H1 (cell line): ENCODE measurements around the gene YAP1. TPM values are rescaled to one million over a fixed set of nuclear protein-coding genes. Genes with fewer than 3 reads are reported as not detected.

Experiments
- CTCF ChIA-PET: fragments of 300-600 bp; sonication (Branson Sonifier 250); formaldehyde crosslinking; loops from one replicate; lab custom pipeline; 2021; ENCODE audit not compliant: partially characterized antibody; lab: Charles Lee
- POLR2A ChIA-PET: fragments of 300-600 bp; sonication (Branson Sonifier 250); formaldehyde crosslinking; loops from one replicate; lab custom pipeline; 2021; ENCODE audit warnings: inconsistent platforms; ENCODE audit not compliant: partially characterized antibody; lab: Charles Lee
- DNase-seq, 2 experiments: peaks; one replicate each; pipeline versions ENCODE4 v3.0.0 to v3.0.0-alpha.2; 2010 to 2022; ENCODE audit warnings: low spot score in 2 of 2, low read depth in 1 of 2, mixed read lengths in 1 of 2
- FAIRE-seq: peaks from 2 replicates; lab custom pipeline; 2011; peaks lifted over from hg19 to GRCh38; lab: Jason Lieb, UNC
- H2AFZ ChIP-seq: 2 replicates; pipeline ENCODE4 v1.8.1; 2012; ENCODE audit warnings: low read length, inconsistent platforms
- H2AK5ac ChIP-seq: 2 replicates; pipeline ENCODE4 v1.6.1; 2013; ENCODE audit warnings: low read depth, low read length
- H2BK120ac ChIP-seq: replicated peaks from 2 replicates; pipeline ENCODE3; 2013; ENCODE audit warnings: low read depth, low read length, inconsistent platforms
- H2BK12ac ChIP-seq: 2 replicates; pipeline ENCODE4 v1.6.1; 2013; ENCODE audit warnings: low read depth, low read length
- H2BK15ac ChIP-seq: 2 replicates; pipeline ENCODE4 v1.6.1; 2013; ENCODE audit warnings: low read length
- H2BK20ac ChIP-seq: 2 replicates; pipeline ENCODE4 v1.6.1; 2013; ENCODE audit warnings: low read length
- H2BK5ac ChIP-seq: 2 replicates; pipeline ENCODE4 v1.6.1; 2013; ENCODE audit warnings: low read depth, low read length
- H3K14ac ChIP-seq: 2 replicates; pipeline ENCODE4 v1.6.1; 2013; ENCODE audit warnings: inconsistent platforms; ENCODE audit not compliant: insufficient read length
- H3K18ac ChIP-seq: 2 replicates; pipeline ENCODE4 v1.6.1; 2013; ENCODE audit warnings: low read length; ENCODE audit errors: extremely low read depth
- H3K23ac ChIP-seq: 2 replicates; pipeline ENCODE4 v1.6.1; 2013; ENCODE audit warnings: inconsistent platforms; ENCODE audit not compliant: insufficient read length
- H3K23me2 ChIP-seq: 2 replicates; pipeline ENCODE4 v1.6.1; 2013; ENCODE audit warnings: low read depth, low read length
- H3K27ac ChIP-seq: 2 replicates; pipeline ENCODE4 v1.6.1; 2011; ENCODE audit warnings: low read depth, low read length, inconsistent platforms
- H3K27me3 ChIP-seq, 4 experiments: replicated peaks in 1 of 4; 1 replicate in 1 of 4; 2 replicates in 3 of 4; pipeline versions ENCODE4 v1.6.1 to v1.8.1; 2011 to 2013; ENCODE audit warnings: low read length in 3 of 4, mild to moderate bottlenecking in 3 of 4, inconsistent platforms in 2 of 4, mixed read lengths in 2 of 4, moderate library complexity in 1 of 4; ENCODE audit not compliant: control insufficient read depth in 3 of 4, insufficient read depth in 3 of 4; ENCODE audit errors: extremely low read depth in 1 of 4
- H3K36me3 ChIP-seq, 4 experiments: 2 replicates each; pipeline versions ENCODE4 v1.6.1 to v1.8.1; 2011 to 2013; ENCODE audit warnings: mild to moderate bottlenecking in 4 of 4, low read length in 3 of 4, moderate library complexity in 2 of 4, control low read depth in 1 of 4, inconsistent platforms in 1 of 4; ENCODE audit not compliant: insufficient read depth in 4 of 4, control insufficient read depth in 2 of 4
- H3K4ac ChIP-seq: replicated peaks from 2 replicates; pipeline ENCODE3; 2013; ENCODE audit warnings: low read length, low read depth, mixed read lengths, inconsistent platforms; ENCODE audit not compliant: insufficient read length
- H3K4me1 ChIP-seq, 4 experiments: replicated peaks in 1 of 4; 1 replicate in 1 of 4; 2 replicates in 3 of 4; pipeline versions ENCODE4 v1.6.1 to v1.8.1; 2011 to 2013; ENCODE audit warnings: low read length in 3 of 4, inconsistent platforms in 2 of 4, mixed read lengths in 1 of 4; ENCODE audit not compliant: insufficient read depth in 4 of 4, control insufficient read depth in 3 of 4
- H3K4me2 ChIP-seq, 2 experiments: 2 replicates each; pipeline versions ENCODE4 v1.6.1 to v1.8.1; 2011 to 2013; ENCODE audit warnings: low read depth in 2 of 2, low read length in 2 of 2, control low read depth in 1 of 2, inconsistent platforms in 1 of 2, mild to moderate bottlenecking in 1 of 2; ENCODE audit not compliant: insufficient read depth in 1 of 2
- H3K4me3 ChIP-seq, 4 experiments: fragments of 200-600, 300-600 bp in 1 of 4; sonication (generic), shearing (Covaris generic), sonication (Bioruptor Twin) in 1 of 4; 2 replicates each; pipeline versions ENCODE4 v1.5.1 to v1.8.1; 2011 to 2016; ENCODE audit warnings: low read length in 4 of 4, low read depth in 3 of 4, control low read depth in 2 of 4, inconsistent platforms in 2 of 4, mild to moderate bottlenecking in 2 of 4, mixed read lengths in 1 of 4, moderate library complexity in 1 of 4; ENCODE audit not compliant: insufficient read depth in 2 of 4; ENCODE audit errors: extremely low read depth in 1 of 4
- H3K56ac ChIP-seq: replicated peaks from 2 replicates; pipeline ENCODE3; 2013; ENCODE audit warnings: low read depth, mild to moderate bottlenecking, mixed read lengths, low read length, inconsistent platforms; ENCODE audit not compliant: insufficient read length
- H3K79me1 ChIP-seq: 2 replicates; pipeline ENCODE4 v1.6.1; 2013; ENCODE audit warnings: low read depth, low read length, control low read depth
- H3K79me2 ChIP-seq, 2 experiments: 2 replicates each; pipeline versions ENCODE4 v1.6.1 to v1.8.1; 2012 to 2013; ENCODE audit warnings: low read length in 2 of 2, mild to moderate bottlenecking in 2 of 2, inconsistent platforms in 1 of 2; ENCODE audit not compliant: insufficient read depth in 2 of 2, control insufficient read depth in 1 of 2
- H3K9ac ChIP-seq, 4 experiments: replicated peaks in 1 of 4; 1 replicate in 1 of 4; 2 replicates in 3 of 4; pipeline versions ENCODE4 v1.6.1 to v1.8.1; 2011 to 2013; ENCODE audit warnings: low read depth in 3 of 4, low read length in 3 of 4, control low read depth in 2 of 4, mild to moderate bottlenecking in 2 of 4, moderate library complexity in 2 of 4, inconsistent platforms in 1 of 4; ENCODE audit errors: extremely low read depth in 1 of 4
- H3K9me3 ChIP-seq, 2 experiments: 2 replicates each; pipeline versions ENCODE4 v1.6.1 to v1.8.1; 2012 to 2013; ENCODE audit warnings: mild to moderate bottlenecking in 2 of 2, moderate library complexity in 2 of 2, control low read depth in 1 of 2, inconsistent platforms in 1 of 2, low read depth in 1 of 2, low read length in 1 of 2, mixed read lengths in 1 of 2; ENCODE audit not compliant: insufficient read depth in 2 of 2
- H4K20me1 ChIP-seq, 2 experiments: replicated peaks in 1 of 2; 2 replicates each; pipeline versions ENCODE3 to v1.8.1; 2011 to 2013; ENCODE audit warnings: inconsistent platforms in 2 of 2, low read length in 2 of 2, mild to moderate bottlenecking in 1 of 2; ENCODE audit not compliant: insufficient read depth in 2 of 2, control insufficient read depth in 1 of 2
- H4K5ac ChIP-seq: 2 replicates; pipeline ENCODE4 v1.6.1; 2013; ENCODE audit warnings: low read length, low read depth, mixed read lengths, inconsistent platforms; ENCODE audit not compliant: insufficient read length
- H4K8ac ChIP-seq: 2 replicates; pipeline ENCODE4 v1.8.0; 2013; ENCODE audit warnings: mild to moderate bottlenecking, moderate library complexity, low read length, inconsistent platforms; ENCODE audit not compliant: insufficient read depth; ENCODE audit errors: extremely low read depth
- H4K91ac ChIP-seq: replicated peaks from 2 replicates; pipeline ENCODE3; 2013; ENCODE audit warnings: low read length, mixed read lengths, inconsistent platforms; ENCODE audit not compliant: insufficient read length
- CTBP2 ChIP-seq: IDR thresholded peaks from 2 replicates; pipeline ENCODE4 v1.7.0; 2011; ENCODE audit warnings: borderline replicate concordance, mild to moderate bottlenecking, moderate library complexity, mixed read lengths, low read length; ENCODE audit not compliant: insufficient read depth, insufficient read length
- KDM4A ChIP-seq: IDR thresholded peaks from one replicate; pipeline ENCODE4 v1.7.1; 2012; ENCODE audit warnings: low read depth, mild to moderate bottlenecking, moderate library complexity, low read length, inconsistent platforms; ENCODE audit not compliant: severe bottlenecking
- KDM5A ChIP-seq: fragments of 200-600 bp; IDR thresholded peaks from 2 replicates; pipeline ENCODE4 v1.7.1; 2012; ENCODE audit warnings: mild to moderate bottlenecking, low read length, inconsistent platforms, mixed read lengths
- PHF8 ChIP-seq: fragments of 200-600 bp; sonication (generic); conservative IDR thresholded peaks from 2 replicates; pipeline ENCODE4 v1.7.1; 2012; ENCODE audit warnings: low read depth, mild to moderate bottlenecking, inconsistent platforms, low read length, moderate library complexity
- SIN3A ChIP-seq, 2 experiments: IDR thresholded peaks in 1 of 2; conservative IDR thresholded peaks in 1 of 2; 2 replicates each; pipeline ENCODE4 v1.6.1; 2011 to 2012; ENCODE audit warnings: low read length in 2 of 2, improper control_type of control experiment in 1 of 2, low read depth in 1 of 2, mild to moderate bottlenecking in 1 of 2
- SIX5 ChIP-seq: IDR thresholded peaks from 2 replicates; pipeline ENCODE4 v1.6.1; 2011; ENCODE audit warnings: mild to moderate bottlenecking, low read depth, low read length
- WGBS, 2 experiments: shearing (Covaris generic) in 1 of 2; methylation state at CpG; one replicate each; pipeline versions ENCODE4 v1.1.6 to v1.1.7; 2013 to 2015; ENCODE audit warnings: low lambda C conversion rate in 2 of 2, mixed read lengths in 2 of 2, inconsistent platforms in 1 of 2, low coverage in 1 of 2, missing lambda C conversion rate in 1 of 2; ENCODE audit not compliant: insufficient replicate concordance in 2 of 2, insufficient coverage in 1 of 2, insufficient read length in 1 of 2; ENCODE audit errors: extremely low coverage in 1 of 2, missing lambda C conversion rate in 1 of 2; 5-methylcytosine and 5-hydroxymethylcytosine counted together
- polyA plus RNA-seq, 7 experiments: library from polyadenylated mRNA; depleted of rRNA in 3 of 7; stranded (reverse) in 5 of 7; unstranded in 2 of 7; fragments of >200 nt in 5 of 7; fragments of 200-250 nt in 2 of 7; gene quantifications; 1 replicate in 5 of 7; 2 replicates in 1 of 7; 4 replicates in 1 of 7; pipeline versions ENCODE4 v1.2.1 to v1.2.3, GENCODE V29; 2011 to 2013; ENCODE audit warnings: missing spikeins in 2 of 7, mixed read lengths in 2 of 7
- total RNA-seq: library from RNA; stranded (reverse); fragmentation: NEBNext Ultra II Directional; extraction: Animal tissue kit (Norgen Biotek cat#: 25700); gene quantifications from 2 replicates; pipeline ENCODE4 v1.2.1, GENCODE V29; 2021
- TF ChIP-seq, protein P1 (sequence below): IDR thresholded peaks from 2 replicates; pipeline ENCODE4 v1.6.1; 2012; ENCODE audit warnings: inconsistent platforms

Gene YAP1
- total and polyA plus RNA-seq, 2 of the 8 experiments (the other 6 are each of a cell fraction or from before 2014, with no cell fraction given): 62.0 to 108 TPM

DNA sequence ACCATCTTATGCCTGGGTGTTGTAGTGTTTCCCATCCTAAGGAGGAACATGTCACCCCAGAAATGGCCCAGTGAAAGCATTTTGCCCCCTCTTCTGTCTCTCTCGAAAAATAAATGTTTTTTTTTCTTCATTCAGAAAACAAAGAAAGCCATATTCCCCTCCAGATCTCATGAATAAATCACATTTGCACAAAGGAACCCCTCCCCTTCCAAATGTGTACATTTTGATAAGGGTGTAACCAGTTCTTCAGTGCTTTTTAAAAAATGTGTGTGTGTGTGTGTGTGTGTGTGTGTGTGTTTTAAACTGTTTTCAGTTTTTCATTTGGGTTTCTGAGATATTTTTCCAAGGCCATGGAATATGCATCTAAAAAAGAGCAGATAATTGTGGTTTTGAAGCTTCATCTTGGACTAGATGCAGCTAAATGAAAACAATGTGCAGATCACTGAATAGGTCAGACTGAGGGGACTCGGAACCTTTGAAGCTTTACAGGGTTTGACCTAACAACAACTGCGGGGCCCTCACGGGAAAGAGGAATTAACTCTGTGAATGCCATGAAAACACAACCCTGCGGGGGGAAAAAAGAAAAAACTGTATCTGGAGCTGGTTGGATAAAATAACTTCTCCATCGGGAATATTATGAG lies 76.4 kb downstream of the YAP1 start:
- no peak overlapping the region for H3K27ac ChIP-seq
- peaks cover 0 to 7% (median 3%) of the 10 kb centered on the region in 4 experiments; a peak in 4 of 7 replicates for H3K4me1 ChIP-seq
- H3K14ac ChIP-seq: no peak overlapping the region
- H2BK5ac ChIP-seq: no peak overlapping the region
- no peak overlapping the region for H2BK120ac ChIP-seq
- peaks cover 0 to 1% of the 10 kb centered on the region in 2 experiments for H4K20me1 ChIP-seq
- H2BK20ac ChIP-seq: no peak overlapping the region
- H2AK5ac ChIP-seq: peak overlapping the region; percentile 56; the same call in 1 of the 2 replicates
- H3K79me1 ChIP-seq: no peaks in the 10 kb centered on the region
- CTCF ChIA-PET: interaction anchor here (0.6 to 1.8 kb wide), 6 partner anchors 10 to 179 kb away, joined by 3 to 6 read pairs (median 3); no protein-coding TSS in a partner anchor
- DNase-seq: no peak
- H4K5ac ChIP-seq: no peak overlapping the region
- no peak overlapping the region; the same call in 1 of the 2 replicates for H2BK12ac ChIP-seq
- H3K23me2 ChIP-seq: no peaks in the 10 kb centered on the region
- no peak overlapping the region for H3K4me3 ChIP-seq
- no peak overlapping the region for H2BK15ac ChIP-seq
- no peak overlapping the region for H2AFZ ChIP-seq
- no peaks in the 10 kb centered on the region for H3K27me3 ChIP-seq
- no peak overlapping the region for H3K9ac ChIP-seq
- H3K79me2 ChIP-seq: peaks cover 0 to 16% of the 10 kb centered on the region in 2 experiments; a peak in 2 of 4 replicates
- H3K18ac ChIP-seq: no peak overlapping the region
- H3K36me3 ChIP-seq: no peaks in the 10 kb centered on the region
- H3K23ac ChIP-seq: no peak overlapping the region
- POLR2A ChIA-PET: no interaction called here
- no peak overlapping the region for H4K91ac ChIP-seq
- FAIRE-seq: no peak
- H3K9me3 ChIP-seq: no peaks in the 10 kb centered on the region
- no peak overlapping the region for H4K8ac ChIP-seq
- H3K4ac ChIP-seq: no peak overlapping the region
- no peak overlapping the region for H3K4me2 ChIP-seq
- WGBS, 2 experiments: 57% methylated on average over 6 of the region's 6 CpGs; no CpG with 5 or more reads in 1 of the 2 experiments
- H3K56ac ChIP-seq: no peak overlapping the region
- TF ChIP-seq KDM4A (no peak), KDM5A (no peak), CTBP2 (no peak), SIN3A (conservative IDR thresholded peaks at IDR 0.05 in 1 of 2, IDR thresholded peaks at IDR 0.05 in 1 of 2; ENCODE audit: low read depth in 1 of 2, low read length in 2 of 2) (no peak), SIX5 (no peak), PHF8 (no peak)
- TF ChIP-seq, protein P1, sequence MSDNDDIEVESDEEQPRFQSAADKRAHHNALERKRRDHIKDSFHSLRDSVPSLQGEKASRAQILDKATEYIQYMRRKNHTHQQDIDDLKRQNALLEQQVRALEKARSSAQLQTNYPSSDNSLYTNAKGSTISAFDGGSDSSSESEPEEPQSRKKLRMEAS: no peak
